SW 1271 (cell line): Measurements from ENCODE around the gene PTGES3L.
"Not testable (repeated sequence)": the region's sequence is repeated elsewhere in the genome, so short reads cannot be mapped to it uniquely, and the experiment has no call there.

Experiments
- DNase-seq, 2 experiments: peaks; one replicate each; lab custom pipeline; 2025; lab: John Stamatoyannopoulos, UW

The PTGES3L gene

GRCh38 chr17:42980274-42980765 lies 440 bp upstream of the PTGES3L start, which contains the start of gene RUNDC1:
TSS of gene RUNDC1 (plus strand) at chr17:42980565. CDS start at chr17:42980577, 12 bp downstream.
- DNase-seq: peak; percentile 45 to 73

- not testable (repeated sequence) for DNase-seq
These were observed 4.2 kb downstream of the PTGES3L start for GRCh38 chr17:42975701-42976100.

- DNase-seq: no peak
These were observed 4.6 kb downstream of the PTGES3L start for GRCh38 chr17:42975265-42975664.

- DNase-seq: not testable (repeated sequence)
These were observed 6.6 kb downstream of the PTGES3L start for GRCh38 chr17:42973323-42973722.

- DNase-seq: no peak
These were observed 8.3 kb downstream of the PTGES3L start for GRCh38 chr17:42971589-42971988.

GRCh38 chr17:42969001-42969581 lies 10.8 kb downstream of the PTGES3L start:
- DNase-seq: no peak

- no peak for DNase-seq
These were observed 12.0 kb downstream of the PTGES3L start for GRCh38 chr17:42967925-42968324.

GRCh38 chr17:42964161-42964932 lies 15.5 kb downstream of the PTGES3L start, which contains the start of gene AARSD1:
TSS of gene AARSD1 (minus strand) at chr17:42964454. CDS start at chr17:42964440, 14 bp downstream.
- DNase-seq: peak; percentile 83 to 94

GRCh38 chr17:42953669-42954068 lies 26.2 kb downstream of the PTGES3L start:
- no peak for DNase-seq

- DNase-seq: no peak
These were observed 29.7 kb downstream of the PTGES3L start for GRCh38 chr17:42950044-42950783.

- DNase-seq: no peak
These were observed 33.1 kb downstream of the PTGES3L start for GRCh38 chr17:42946812-42947211.

- no peak for DNase-seq
These were observed 35.7 kb downstream of the PTGES3L start for GRCh38 chr17:42944211-42944610.

- DNase-seq: peak in 1 of 2 experiments; percentile 66
These were observed 41.9 kb downstream of the PTGES3L start for GRCh38 chr17:42937712-42938596.

GRCh38 chr17:42929497-42929844 lies 50.4 kb downstream of the PTGES3L start:
- DNase-seq: no peak

- peak in 1 of 2 experiments; percentile 50 for DNase-seq
These were observed 51.0 kb downstream of the PTGES3L start for GRCh38 chr17:42928714-42929496.

- no peak for DNase-seq
These were observed 55.0 kb downstream of the PTGES3L start for GRCh38 chr17:42924891-42925290.

- not testable (repeated sequence) for DNase-seq
These were observed 56.4 kb downstream of the PTGES3L start for GRCh38 chr17:42923472-42923871.

- DNase-seq: no peak
These were observed 57.6 kb downstream of the PTGES3L start for GRCh38 chr17:42922294-42922693.

- no peak for DNase-seq
These were observed 59.0 kb downstream of the PTGES3L start for GRCh38 chr17:42920922-42921321.

GRCh38 chr17:42920106-42920900 lies 59.6 kb downstream of the PTGES3L start:
- no peak for DNase-seq
